Measurements from ENCODE around the gene ANKRD45.
"Not testable (repeated sequence)": the region's sequence is repeated elsewhere in the genome, so short reads cannot be mapped to it uniquely, and the experiment has no call there.

GRCh38 chr1:173685121-173685520 is 15.5 kb upstream of the ANKRD45 start:
- not testable (repeated sequence) for TF ChIP-seq EZH2 (IDR thresholded peaks at IDR 0.05; ENCODE audit: borderline replicate concordance, low read length); CTCF (conservative IDR thresholded peaks at IDR 0.05 in 1 of 2, IDR thresholded peaks at IDR 0.05 in 1 of 2; ENCODE audit: extremely low read depth in 1 of 2, insufficient read depth in 1 of 2, low read depth in 1 of 2, low read length in 2 of 2)

Data from mammary epithelial cell (primary cell).